ENCODE measurements around the gene RAB39B.

The RAB39B gene

DNA sequence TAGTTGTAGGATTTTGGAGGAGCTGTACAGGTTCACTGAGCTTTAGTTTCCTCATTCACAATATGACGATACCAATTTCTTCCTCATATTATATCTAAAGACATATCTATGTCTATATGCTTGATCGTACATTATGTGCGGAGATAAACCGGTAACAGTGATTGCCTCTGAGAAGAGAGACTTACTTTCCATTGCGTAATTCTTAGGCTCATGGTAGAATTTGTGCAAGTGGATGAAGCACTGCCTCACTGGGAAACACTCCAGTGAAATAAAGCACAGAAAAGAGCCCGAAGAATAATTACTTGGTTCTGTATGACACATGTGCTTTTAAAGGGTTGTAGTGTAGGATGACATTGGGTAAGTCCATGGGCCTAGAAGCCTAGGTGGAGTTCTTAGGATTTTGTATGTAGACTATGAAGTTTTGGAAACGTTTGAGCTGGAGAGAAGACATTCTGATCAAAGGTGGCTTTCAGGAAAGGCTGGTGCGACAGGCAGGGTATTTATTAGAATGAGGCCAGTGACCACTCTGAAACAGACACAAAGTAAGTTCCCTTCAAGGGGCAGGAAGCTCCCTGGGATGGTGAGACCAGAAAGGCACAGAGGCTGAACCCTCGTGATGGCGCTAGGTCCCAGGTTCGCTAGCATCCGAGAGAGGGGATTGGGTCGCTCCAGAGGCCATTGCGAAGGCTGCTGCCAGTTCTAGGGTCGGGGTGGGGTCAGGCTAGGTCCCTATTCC lies 48.7 kb downstream of the RAB39B start:
- DNase-seq = no peak

DNA sequence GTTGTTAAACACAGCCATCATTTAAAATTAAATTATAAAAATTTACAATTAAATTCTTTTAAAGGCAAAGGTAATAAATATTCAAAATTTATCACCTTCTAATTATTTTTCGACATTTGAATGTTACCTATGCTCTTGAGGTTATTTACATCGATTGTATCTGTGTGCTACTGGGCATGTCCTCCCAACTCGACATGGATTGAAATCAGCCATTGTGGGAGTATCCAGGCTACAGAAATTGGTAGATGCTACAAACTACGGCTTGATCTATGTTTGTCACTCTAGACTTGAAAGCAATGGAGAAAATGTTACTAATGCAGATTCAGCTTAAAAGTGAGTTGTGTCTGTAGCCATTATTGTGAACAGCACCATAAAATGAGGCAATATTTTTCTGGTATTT lies 50.6 kb downstream of the RAB39B start:
- no peak for DNase-seq

DNA sequence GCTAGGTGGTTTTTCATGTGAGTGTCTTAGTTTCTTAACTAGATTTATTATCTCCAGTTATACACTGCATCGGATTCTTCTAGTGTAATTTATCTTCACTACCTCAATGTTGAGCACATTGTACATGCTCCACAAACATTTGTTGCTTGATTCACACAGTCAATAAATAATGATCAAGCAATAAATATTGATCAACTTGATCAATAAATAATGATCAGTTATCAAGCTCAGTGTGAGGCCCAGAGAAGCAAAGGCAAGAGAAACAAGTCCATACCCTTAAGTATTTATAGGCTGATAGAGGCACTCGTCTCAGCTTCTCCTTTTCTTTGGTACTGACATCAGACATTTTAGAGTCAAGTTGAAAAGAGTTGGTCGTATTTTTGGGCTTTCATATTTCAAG lies 53.1 kb downstream of the RAB39B start:
- no peak for DNase-seq
